HG02943 (cell line): ENCODE results near the gene SH2D7.

Experiments
- ATAC-seq: cut with Tn5 transposase; IDR thresholded peaks from one replicate; pipeline ENCODE4 v1.9.1; 2021; ENCODE audit warnings: mild to moderate bottlenecking, low read depth, moderate library complexity; ENCODE audit not compliant: unreplicated experiment

SH2D7 gene

GRCh38 chr15:78092261-78093041 is at the start of gene SH2D7:
Gene SH2D7 (plus strand): TSS chr15:78092561. CDS start chr15:78092585, 24 bp downstream.
- ATAC-seq: no peak

- ATAC-seq: no peak
Observed at GRCh38 chr15:78044407-78045155, 47.8 kb upstream of the SH2D7 start.

- ATAC-seq: no peak
Observed at GRCh38 chr15:78045189-78045588, 47.2 kb upstream of the SH2D7 start.

GRCh38 chr15:78046796-78047341 is 45.5 kb upstream of the SH2D7 start:
- ATAC-seq: no peak

- no peak for ATAC-seq
Observed at GRCh38 chr15:78047761-78048627, 44.4 kb upstream of the SH2D7 start.

GRCh38 chr15:78048628-78048920 is 43.8 kb upstream of the SH2D7 start:
- ATAC-seq: no peak

- ATAC-seq: peak; percentile 52
Observed at GRCh38 chr15:78049691-78050440, 42.5 kb upstream of the SH2D7 start.

GRCh38 chr15:78050441-78050809 is 41.9 kb upstream of the SH2D7 start:
- ATAC-seq: peak; percentile 14

- ATAC-seq: no peak
Observed at GRCh38 chr15:78050826-78051225, 41.5 kb upstream of the SH2D7 start.

- no peak for ATAC-seq
Observed at GRCh38 chr15:78051596-78051995, 40.8 kb upstream of the SH2D7 start.

GRCh38 chr15:78052001-78052401 is 40.4 kb upstream of the SH2D7 start:
- no peak for ATAC-seq

GRCh38 chr15:78052545-78052944 is 39.8 kb upstream of the SH2D7 start:
- no peak for ATAC-seq

GRCh38 chr15:78054518-78054917 is 37.8 kb upstream of the SH2D7 start:
- ATAC-seq: no peak

GRCh38 chr15:78054966-78055365 is 37.4 kb upstream of the SH2D7 start:
- ATAC-seq: no peak

- ATAC-seq: no peak
Observed at GRCh38 chr15:78055919-78056713, 36.2 kb upstream of the SH2D7 start.

GRCh38 chr15:78056714-78057269 is 35.6 kb upstream of the SH2D7 start:
- peak; percentile 55 for ATAC-seq

GRCh38 chr15:78057803-78058202 is 34.6 kb upstream of the SH2D7 start:
- no peak for ATAC-seq

GRCh38 chr15:78058401-78058935 is 33.9 kb upstream of the SH2D7 start:
- no peak for ATAC-seq
